ENCODE data around the gene C17orf67. TPM values are rescaled to one million over a fixed set of nuclear protein-coding genes. Genes with fewer than 3 reads are reported as not detected.

C17orf67 gene
- total RNA-seq, 1 experiment from 2014 or later: 1.0 TPM

GRCh38 chr17:56793531-56793930, 40.2 kb downstream of the C17orf67 start:
- Histone ChIP-seq H3K14ac (ENCODE audit: insufficient read depth, low read length) (no peak overlapping the region), H2BK15ac (ENCODE audit: low read depth, low read length) (no peak overlapping the region), H3K27ac (ENCODE audit: insufficient read length, low read depth, low read length) (no peak overlapping the region), H3K27me3 (ENCODE audit: insufficient read depth, low read length) (no peaks in the 10 kb centered on the region), H4K20me1 (ENCODE audit: control insufficient read depth, insufficient read depth, insufficient read length) (no peaks in the 10 kb centered on the region), H3K79me2 (ENCODE audit: insufficient read depth, low read length) (no peaks in the 10 kb centered on the region), H3K18ac (ENCODE audit: insufficient read length, low read depth, low read length) (no peak overlapping the region), H3K4me1 (ENCODE audit: insufficient read depth, low read length) (no peaks in the 10 kb centered on the region), H4K5ac (ENCODE audit: insufficient read length, low read depth, low read length) (no peak overlapping the region), H3K23ac (ENCODE audit: insufficient read length, low read depth, low read length) (no peak overlapping the region), H3K9me3 (ENCODE audit: control insufficient read depth, low read depth, low read length) (no peaks in the 10 kb centered on the region), H2BK12ac (ENCODE audit: insufficient read length, low read depth, low read length) (no peak overlapping the region), H2BK20ac (ENCODE audit: low read depth, low read length, poor library complexity, severe bottlenecking) (no peak overlapping the region), H3K9ac (ENCODE audit: extremely low read depth, insufficient read length, low read length) (no peak overlapping the region), H3K56ac (ENCODE audit: insufficient read length, low read depth, low read length) (no peak overlapping the region), H3K79me1 (ENCODE audit: insufficient read depth, low read depth, low read length, poor library complexity, severe bottlenecking) (no peaks in the 10 kb centered on the region), H2BK5ac (ENCODE audit: insufficient read length, low read length) (no peak overlapping the region), H2AFZ (ENCODE audit: low read length) (no peak overlapping the region), H2AK5ac (ENCODE audit: insufficient read length, low read length) (no peak overlapping the region), H3T11ph (ENCODE audit: low read length) (no peak overlapping the region), H2BK120ac (ENCODE audit: low read depth, low read length, poor library complexity, severe bottlenecking) (no peak overlapping the region), H3K4ac (ENCODE audit: low read depth, low read length) (no peak overlapping the region), H4K8ac (replicated peaks; ENCODE audit: insufficient read length, low read depth, low read length) (no peak overlapping the region), H3K4me2 (ENCODE audit: insufficient read depth, insufficient read length, low read length) (no peak overlapping the region), H3K23me2 (ENCODE audit: insufficient read length, low read depth, low read length, poor library complexity, severe bottlenecking) (no peaks in the 10 kb centered on the region), H4K91ac (ENCODE audit: insufficient read length, low read depth, low read length) (no peak overlapping the region)
- no peak for DNase-seq
- H3K9me3 Mint-ChIP-seq: peaks cover 6% of the 10 kb centered on the region in 2 experiments; a peak in 4 of 5 replicates
- peaks cover 0 to 4% of the 10 kb centered on the region in 2 experiments; a peak in 2 of 4 replicates for H3K4me1 Mint-ChIP-seq
- no peak overlapping the region for H3K4me3 Mint-ChIP-seq
- H3K36me3 Mint-ChIP-seq (ENCODE audit: insufficient read depth in 1 of 3, low read depth in 3 of 3): peaks cover 4 to 10% (median 6%) of the 10 kb centered on the region in 3 experiments; a peak in 6 of 7 replicates
- H3K27ac Mint-ChIP-seq: no peak overlapping the region
- peaks cover 5% of the 10 kb centered on the region for H3K27me3 Mint-ChIP-seq (ENCODE audit: low read depth)
- no peak for TF ChIP-seq CTCF (conservative IDR thresholded peaks at IDR 0.05)

All from H9 (cell line).